ENCODE data around the gene CDHR1. TPM values are rescaled to one million over a fixed set of nuclear protein-coding genes. Genes with fewer than 3 reads are reported as not detected.
A peak's percentile ranks its signal among the peaks of the same experiment; 100 is the strongest.

Gene CDHR1
- total and polyA plus RNA-seq, 10 of the 15 experiments (the other 5 are each of a cell fraction or from before 2014, with no cell fraction given), result 0.17 to 3.0 (median 0.34) TPM

GRCh38 chr10:84177541-84178141 is 16.7 kb upstream of the CDHR1 start:
- Histone ChIP-seq H3K4me2 (ENCODE audit: control insufficient read depth, insufficient read depth) (peak overlapping the region; percentile 40), H3K9ac (ENCODE audit: control insufficient read depth, insufficient read depth, low read length) (no peak overlapping the region), H3K27ac (ENCODE audit: control insufficient read depth, insufficient read depth) (peak overlapping the region; percentile 10; the same call in 1 of the 2 replicates), H4K20me1 (ENCODE audit: control insufficient read depth, insufficient read depth) (no peaks in the 10 kb centered on the region), H3K36me3 (ENCODE audit: control insufficient read depth in 2 of 2, insufficient read depth in 2 of 2, low read length in 1 of 2) (no peaks in the 10 kb centered on the region), H3K27me3 (replicated peaks in 1 of 2; ENCODE audit: control insufficient read depth in 2 of 2, insufficient read depth in 2 of 2, low read length in 1 of 2) (no peaks in the 10 kb centered on the region), H3K4me1 (ENCODE audit: control insufficient read depth, insufficient read depth, low read length) (peaks cover 41% of the 10 kb centered on the region), H2AFZ (ENCODE audit: control insufficient read depth, low read depth, low read length) (peak overlapping the region; percentile 57; the same call in 1 of the 2 replicates), H3K9me3 (replicated peaks; ENCODE audit: control insufficient read depth, insufficient read depth, low read length) (no peaks in the 10 kb centered on the region), H3K4me3 (peak overlapping the region; percentile 38; the same call in 1 of the 2 replicates), H3K79me2 (ENCODE audit: control insufficient read depth, insufficient read depth, low read length) (no peaks in the 10 kb centered on the region; the same call in none of the 2 replicates)
- RAD21 ChIA-PET (ENCODE audit: unreplicated experiment), result interaction anchor here (0.7 to 1.3 kb wide), 4 partner anchors 11 to 39 kb away, joined by 3 read pairs; partner anchors contain the start of gene GHITM
- intact Hi-C loops (cut with micrococcal nuclease; ENCODE audit: unreplicated experiment), result loop anchor here (10.0 kb wide), 1 partner anchor 1253 kb away; no protein-coding TSS in a partner anchor
- in situ Hi-C loops (cut with MboI), result no loop called here
- CTCF ChIA-PET, result interaction anchor here (0.7 to 6.4 kb wide), 3 partner anchors 13 to 30 kb away, joined by 3 to 35 read pairs (median 4); no protein-coding TSS in a partner anchor
- no TSS peak for BruUV-seq (replicated peaks)
- POLR2A ChIA-PET, result interaction anchor here (0.6 to 2.4 kb wide), 3 partner anchors 10 to 1546 kb away, joined by 3 to 10 read pairs (median 4); no protein-coding TSS in a partner anchor
- DNase-seq (ENCODE audit: low read depth, low spot score) (no peak), FAIRE-seq (no peak), ATAC-seq (peak; percentile 53)
- SMC1A ChIA-PET (ENCODE audit: uncharacterized antibody, unreplicated experiment), result interaction anchor here (0.9 to 2.4 kb wide), 6 partner anchors 9 to 29 kb away, joined by 3 to 11 read pairs (median 6); no protein-coding TSS in a partner anchor
- WGBS (ENCODE audit: insufficient coverage, insufficient replicate concordance, low lambda C conversion rate, missing lambda C conversion rate), result 46% methylated on average over 8 of the region's 8 CpGs
- TF ChIP-seq NKRF (conservative IDR thresholded peaks at IDR 0.05) (0 out of 2 replicates have a peak, but pooled peaks have one; percentile 17), EP300 (IDR thresholded peaks at IDR 0.05; ENCODE audit: borderline replicate concordance in 1 of 2, control insufficient read depth in 1 of 2, low read depth in 2 of 2, low read length in 2 of 2) (peak; percentile 49 to 58; a peak in 1 of 4 replicates), MTA2 (IDR thresholded peaks at IDR 0.05; ENCODE audit: low read depth) (peak; percentile 54), TBL1XR1 (IDR thresholded peaks at IDR 0.05; ENCODE audit: low read depth, low read length) (0 out of 2 replicates have a peak, but pooled peaks have one; percentile 68), RELB (IDR thresholded peaks at IDR 0.05; ENCODE audit: low read depth) (peak; percentile 77), ASH2L (IDR thresholded peaks at IDR 0.05; ENCODE audit: borderline replicate concordance, low read depth) (no peak), RELA (IDR thresholded peaks at IDR 0.05; ENCODE audit: borderline replicate concordance, partially characterized antibody) (no peak), IKZF2 (IDR thresholded peaks at IDR 0.05) (peak; percentile 51 to 70; a peak in 3 of 4 replicates), NFYB (IDR thresholded peaks at IDR 0.05; ENCODE audit: insufficient read depth, low read depth, low read length) (no peak), BHLHE40 (IDR thresholded peaks at IDR 0.05; ENCODE audit: borderline replicate concordance in 1 of 2, low read depth in 2 of 2, low read length in 1 of 2) (peak; percentile 38 to 53; a peak in 2 of 4 replicates), ETV6 (conservative IDR thresholded peaks at IDR 0.05 in 1 of 2, IDR thresholded peaks at IDR 0.05 in 1 of 2; ENCODE audit: borderline replicate concordance in 1 of 2, low read depth in 1 of 2) (0 out of 4 replicates have a peak, but pooled peaks of 1 of the 2 experiments have one; percentile 17), CEBPZ (IDR thresholded peaks at IDR 0.05; ENCODE audit: low read depth, low read length) (no peak), BRCA1 (IDR thresholded peaks at IDR 0.05; ENCODE audit: low read depth, low read length) (no peak), JUNB (IDR thresholded peaks at IDR 0.05) (no peak)
